IMR-90 (cell line): ENCODE measurements around the gene PRDX5.

Source experiments
- MAFK ChIP-seq: IDR thresholded peaks from 2 replicates; pipeline ENCODE4 v1.6.1; 2012; ENCODE audit warnings: low read depth, low read length, improper control_type of control experiment
- SMC3 ChIP-seq: fragments of 150-350 bp; IDR thresholded peaks from 2 replicates; pipeline ENCODE4 v1.6.1; 2016; ENCODE audit warnings: low read depth, mild to moderate bottlenecking, antibody characterized with exemption, low read length, moderate library complexity
- TF ChIP-seq, protein P1 (sequence below): conservative IDR thresholded peaks from 2 replicates; pipeline ENCODE4 v1.5.1; 2012; ENCODE audit warnings: mild to moderate bottlenecking, low read depth, low read length, improper control_type of control experiment

DNA sequence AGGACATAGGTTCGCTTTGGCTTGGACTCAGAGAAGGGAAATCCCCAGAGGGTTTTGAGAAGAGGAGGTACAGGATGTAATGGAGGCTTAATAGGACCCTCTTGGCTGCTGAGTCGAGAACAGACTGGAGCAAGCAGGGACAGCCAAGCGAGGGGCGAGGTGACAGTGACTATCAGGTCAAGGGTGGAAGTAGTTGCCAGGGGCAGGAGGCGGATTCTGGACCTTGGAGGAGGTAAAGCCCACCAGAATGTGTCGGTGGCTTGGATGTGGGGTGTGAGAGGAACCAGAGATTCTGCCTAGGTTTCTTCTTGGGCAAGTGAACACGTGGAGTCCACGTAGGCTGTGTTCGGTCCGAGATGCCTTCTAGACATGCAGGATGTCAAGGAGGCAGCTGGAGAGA, 5.0 kb upstream of the PRDX5 start:
- TF ChIP-seq, protein P1, sequence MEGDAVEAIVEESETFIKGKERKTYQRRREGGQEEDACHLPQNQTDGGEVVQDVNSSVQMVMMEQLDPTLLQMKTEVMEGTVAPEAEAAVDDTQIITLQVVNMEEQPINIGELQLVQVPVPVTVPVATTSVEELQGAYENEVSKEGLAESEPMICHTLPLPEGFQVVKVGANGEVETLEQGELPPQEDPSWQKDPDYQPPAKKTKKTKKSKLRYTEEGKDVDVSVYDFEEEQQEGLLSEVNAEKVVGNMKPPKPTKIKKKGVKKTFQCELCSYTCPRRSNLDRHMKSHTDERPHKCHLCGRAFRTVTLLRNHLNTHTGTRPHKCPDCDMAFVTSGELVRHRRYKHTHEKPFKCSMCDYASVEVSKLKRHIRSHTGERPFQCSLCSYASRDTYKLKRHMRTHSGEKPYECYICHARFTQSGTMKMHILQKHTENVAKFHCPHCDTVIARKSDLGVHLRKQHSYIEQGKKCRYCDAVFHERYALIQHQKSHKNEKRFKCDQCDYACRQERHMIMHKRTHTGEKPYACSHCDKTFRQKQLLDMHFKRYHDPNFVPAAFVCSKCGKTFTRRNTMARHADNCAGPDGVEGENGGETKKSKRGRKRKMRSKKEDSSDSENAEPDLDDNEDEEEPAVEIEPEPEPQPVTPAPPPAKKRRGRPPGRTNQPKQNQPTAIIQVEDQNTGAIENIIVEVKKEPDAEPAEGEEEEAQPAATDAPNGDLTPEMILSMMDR: no peak
- TF ChIP-seq SMC3 (no peak), MAFK (no peak)
